Inflammatory macrophage treated with lipopolysaccharide for 1 hour (primary cell): ENCODE measurements around the gene TLL1.

ENCODE experiments used
- DNase-seq, 2 donors: peaks; one replicate each; pipeline ENCODE4 v3.0.0-alpha.2; 2020 to 2022

TLL1 gene

DNA sequence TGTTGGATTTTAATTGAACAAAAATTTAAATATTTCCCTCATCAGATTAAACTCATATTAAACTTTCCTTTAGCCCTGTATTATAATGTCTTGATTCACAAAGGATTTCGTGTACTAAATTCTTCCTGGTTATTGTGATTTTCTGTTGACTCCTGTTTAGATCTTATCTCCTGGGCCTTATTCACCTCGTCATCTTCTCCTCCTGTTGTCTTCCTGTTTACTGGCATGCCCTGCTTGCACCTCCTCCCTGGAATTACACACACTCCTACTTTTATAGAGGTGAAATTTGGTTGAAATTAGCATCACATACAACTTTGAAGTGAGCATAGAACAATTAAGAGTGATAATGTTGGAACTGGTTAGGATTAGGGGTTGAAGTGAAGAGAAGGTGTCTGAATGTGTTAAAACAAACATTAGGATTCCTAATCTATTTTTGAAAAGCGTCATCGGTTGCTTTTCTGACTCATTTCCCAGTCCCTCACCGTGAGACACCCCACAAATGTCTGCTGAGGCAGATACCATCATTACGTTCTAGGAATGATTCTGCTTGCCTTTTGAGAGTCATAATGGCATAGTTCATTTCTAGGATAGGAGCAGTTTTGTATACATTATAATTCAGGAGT, 32.5 kb downstream of the TLL1 start:
- no peak for DNase-seq

DNA sequence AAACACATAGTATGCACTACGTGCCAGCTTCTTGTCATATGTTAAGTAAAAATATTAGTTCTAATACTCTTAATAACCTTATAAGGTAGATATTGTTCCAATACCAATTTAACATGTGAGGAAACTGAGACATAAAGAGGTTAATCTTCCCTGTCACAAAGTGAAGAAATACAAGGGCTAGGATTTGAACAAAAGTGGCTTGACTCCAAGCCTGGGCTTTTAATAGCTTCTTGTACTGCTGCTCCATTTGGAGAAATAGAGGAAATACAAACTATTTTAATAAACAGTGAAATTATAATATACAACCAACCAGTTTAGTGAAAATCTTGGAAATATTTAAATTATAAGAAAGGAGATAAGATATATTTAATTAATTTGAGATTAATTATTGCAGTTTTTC, 33.2 kb downstream of the TLL1 start:
- no peak for DNase-seq

DNA sequence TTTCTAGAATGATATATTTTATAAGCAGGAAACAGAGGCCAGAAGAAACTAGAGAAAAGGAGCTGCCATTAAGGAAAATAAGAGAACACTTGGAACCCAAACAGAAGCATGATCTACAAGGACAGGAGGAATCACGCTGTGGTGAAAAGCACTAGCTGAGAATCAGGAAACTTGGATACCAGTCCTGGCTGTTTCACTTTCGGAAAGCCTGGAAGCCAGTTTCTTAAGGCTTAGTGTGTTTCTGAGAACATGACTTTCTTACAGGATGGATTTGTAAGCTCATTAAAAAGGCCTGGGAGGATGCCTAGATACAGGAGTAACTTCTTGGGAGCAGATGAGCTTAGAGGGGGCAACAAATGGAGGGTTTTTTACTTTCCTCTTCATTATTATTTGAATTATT, 36.9 kb downstream of the TLL1 start:
- DNase-seq = no peak

DNA sequence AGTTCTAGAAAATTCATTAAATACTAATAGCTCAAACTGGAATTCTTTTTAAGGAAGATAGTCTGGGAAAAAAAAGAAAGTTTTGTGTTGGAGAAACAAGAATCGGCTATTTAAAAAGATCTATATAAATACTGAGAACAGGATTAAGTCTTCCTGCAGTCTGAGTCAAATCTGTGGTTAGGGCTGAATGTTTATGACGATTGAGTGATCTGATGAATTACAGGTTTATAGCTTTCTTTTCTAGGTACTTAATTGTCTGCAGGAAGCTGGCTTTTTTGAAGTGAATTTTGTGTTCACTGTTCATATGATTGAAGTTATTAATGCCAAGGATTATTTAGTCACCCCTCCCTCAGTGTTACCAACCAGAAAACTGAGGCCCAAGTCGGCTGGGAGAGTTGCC, 42.2 kb downstream of the TLL1 start:
- DNase-seq = no peak

DNA sequence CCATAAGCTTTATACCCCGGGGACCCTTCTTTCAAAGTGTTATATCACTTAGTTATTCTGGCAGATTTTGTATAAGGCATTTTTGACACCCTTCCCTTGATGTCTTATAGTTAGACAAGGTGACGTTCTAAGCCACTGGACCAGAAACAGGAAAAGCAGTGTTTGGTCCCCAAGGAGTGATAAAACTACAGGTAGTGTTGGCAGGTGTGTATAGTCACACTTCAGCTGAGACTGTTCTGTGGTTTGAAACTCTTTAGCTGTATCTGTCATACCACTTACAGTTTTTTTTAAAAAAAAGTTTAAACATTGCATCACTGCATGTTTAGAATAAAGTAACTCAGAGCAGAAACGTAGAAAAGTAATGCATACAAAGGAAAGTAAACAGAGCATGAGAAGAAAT, 48.5 kb downstream of the TLL1 start:
- DNase-seq = no peak

DNA sequence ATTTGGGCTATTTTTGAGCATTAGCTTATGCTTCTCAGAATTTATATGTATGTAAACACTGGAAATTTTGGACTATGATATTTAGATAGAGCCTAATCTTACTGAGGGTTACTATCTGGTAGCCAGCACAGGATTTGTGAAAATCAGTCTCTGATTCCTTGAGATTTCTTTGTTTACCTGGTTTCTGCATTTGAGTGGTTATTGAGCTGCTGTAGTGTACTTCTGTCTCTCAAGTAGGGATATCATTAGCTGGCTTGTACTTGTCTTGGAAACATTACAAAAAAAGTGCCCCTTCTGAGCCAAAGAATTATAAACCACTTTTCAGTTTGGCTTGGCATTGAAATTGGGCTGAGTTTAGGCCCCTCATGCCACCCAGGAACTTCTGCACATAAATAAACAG, 49.7 kb downstream of the TLL1 start:
- DNase-seq = no peak

DNA sequence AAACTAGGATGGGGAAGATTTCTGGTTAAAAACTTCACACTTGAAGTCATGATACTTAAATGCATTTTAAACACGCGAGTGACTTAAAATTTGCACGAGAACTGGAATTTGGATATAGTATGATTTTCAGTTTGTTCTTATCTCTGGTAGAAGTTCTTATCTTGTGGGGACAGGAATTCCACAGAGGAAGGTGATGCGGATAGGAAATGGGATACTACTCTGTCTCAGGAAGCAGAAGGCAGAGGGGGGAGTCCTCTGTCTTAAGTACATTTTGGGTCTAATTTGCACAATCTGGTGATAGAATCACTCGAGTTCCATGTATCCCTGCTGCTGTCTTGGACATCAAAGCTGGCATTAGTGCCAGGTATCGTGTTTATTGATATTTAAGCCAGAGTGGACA, 53.3 kb downstream of the TLL1 start:
- no peak for DNase-seq

DNA sequence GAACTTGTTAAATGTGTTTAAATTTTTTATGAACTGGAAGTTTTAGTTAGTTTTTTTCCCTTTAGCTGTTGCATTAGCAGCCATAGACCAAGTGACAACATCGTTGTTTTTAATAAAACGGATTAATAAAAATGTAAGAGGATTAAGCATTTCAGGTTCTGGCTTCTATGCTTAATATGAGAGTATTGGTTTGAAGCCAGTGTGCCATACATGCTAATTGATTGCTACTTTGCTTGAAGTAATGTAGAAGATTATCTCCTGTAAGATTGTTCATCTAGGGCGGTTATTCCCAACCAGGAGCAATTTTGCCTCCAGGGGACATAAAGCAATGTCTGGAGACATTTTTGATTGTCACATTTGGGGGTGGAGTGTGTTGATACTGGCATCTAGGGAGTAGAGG, 54.3 kb downstream of the TLL1 start:
- DNase-seq = no peak

DNA sequence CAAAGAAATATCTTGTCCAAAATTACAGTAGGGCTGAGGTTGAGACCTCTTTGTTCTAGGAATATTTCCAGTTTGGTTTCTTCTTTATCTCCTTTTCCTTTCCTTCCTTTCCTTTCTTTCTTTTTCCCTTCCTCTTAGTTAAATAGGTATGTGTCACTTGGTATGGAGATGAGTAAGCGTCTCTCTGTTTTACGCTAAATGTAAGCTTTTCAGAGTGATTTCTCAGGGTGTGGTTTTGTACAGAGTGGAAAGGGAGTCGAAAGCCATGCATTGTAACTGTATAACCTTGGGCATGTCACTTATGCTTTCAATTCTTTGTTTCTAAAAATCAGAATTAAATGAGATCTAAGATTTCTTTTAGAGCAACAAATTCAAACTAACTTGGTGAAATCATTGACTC, 54.8 kb downstream of the TLL1 start:
- no peak for DNase-seq

DNA sequence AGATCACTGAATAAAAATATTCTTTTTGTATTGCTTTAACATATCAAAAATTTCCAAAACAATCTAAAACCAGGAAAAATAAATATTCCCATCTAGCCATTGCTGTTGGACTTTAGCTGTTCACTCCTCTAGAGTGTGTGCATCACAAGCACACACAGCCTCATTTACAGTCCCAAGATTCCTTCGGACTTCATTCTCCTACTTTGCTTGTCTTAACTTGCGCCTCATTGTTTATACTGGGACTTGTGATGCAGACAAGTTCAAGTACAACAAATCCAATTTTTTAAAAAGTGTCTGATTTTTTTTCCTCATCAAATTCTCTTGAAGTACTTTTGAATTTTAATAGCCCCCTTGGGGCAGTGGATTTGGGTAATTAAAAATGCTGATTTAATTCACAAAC, 55.6 kb downstream of the TLL1 start:
- DNase-seq = no peak

DNA sequence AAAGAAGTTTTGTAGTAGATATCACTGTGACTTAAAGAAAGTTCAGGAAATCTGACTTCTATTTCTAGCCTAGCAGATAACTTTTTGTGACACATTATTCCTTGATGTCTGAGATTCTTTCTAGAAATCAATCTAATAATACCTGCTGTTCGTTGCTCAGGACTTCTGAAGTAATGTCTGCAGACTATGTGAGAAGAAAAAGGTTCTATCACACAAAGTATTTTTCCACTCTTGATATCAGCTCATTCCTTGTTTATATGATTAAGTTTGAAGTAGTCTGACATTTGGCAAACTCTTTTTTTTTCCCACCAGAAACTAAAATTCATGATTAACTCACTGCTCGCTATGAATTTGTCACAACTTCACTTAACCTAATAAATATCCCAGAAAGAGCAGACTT, 56.6 kb downstream of the TLL1 start:
- DNase-seq = no peak

DNA sequence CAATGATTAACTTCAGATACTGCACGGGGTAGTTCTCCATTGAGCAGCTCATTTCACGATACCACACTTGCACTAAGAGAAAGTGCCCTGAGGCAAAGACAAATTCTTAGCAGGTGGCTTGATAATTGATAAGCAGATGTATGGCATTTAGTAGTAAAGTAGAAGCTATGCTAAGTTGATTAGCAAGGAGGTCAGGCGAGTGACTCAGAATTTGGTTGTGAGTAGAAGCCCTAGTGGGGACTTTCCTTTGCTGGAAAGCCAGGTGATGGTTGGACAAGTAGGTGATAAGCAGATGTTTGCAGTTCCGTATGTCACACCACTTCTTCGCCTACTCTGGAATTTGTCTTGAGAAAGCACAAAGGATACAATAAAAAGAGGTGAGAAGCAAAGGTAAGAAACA, 58.7 kb downstream of the TLL1 start:
- DNase-seq = no peak

DNA sequence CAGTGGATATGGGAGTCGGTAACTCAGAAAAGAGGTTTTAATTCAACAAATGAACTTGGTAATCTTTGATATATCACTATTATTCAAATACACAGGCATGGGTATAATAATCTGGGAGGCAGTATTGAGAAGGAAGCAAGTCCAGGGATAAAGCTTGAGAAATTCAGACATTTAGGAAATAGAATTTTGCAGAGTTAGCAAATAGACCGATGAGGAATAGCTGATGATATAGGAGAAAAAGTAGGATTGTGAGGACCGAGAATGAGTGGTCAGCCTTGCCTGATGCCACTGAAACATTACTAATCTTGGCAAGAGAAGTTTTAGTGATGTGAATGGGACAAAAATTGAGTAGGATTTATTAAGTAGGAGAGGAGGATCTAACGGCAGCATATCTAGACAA, 71.9 kb downstream of the TLL1 start:
- DNase-seq = no peak

DNA sequence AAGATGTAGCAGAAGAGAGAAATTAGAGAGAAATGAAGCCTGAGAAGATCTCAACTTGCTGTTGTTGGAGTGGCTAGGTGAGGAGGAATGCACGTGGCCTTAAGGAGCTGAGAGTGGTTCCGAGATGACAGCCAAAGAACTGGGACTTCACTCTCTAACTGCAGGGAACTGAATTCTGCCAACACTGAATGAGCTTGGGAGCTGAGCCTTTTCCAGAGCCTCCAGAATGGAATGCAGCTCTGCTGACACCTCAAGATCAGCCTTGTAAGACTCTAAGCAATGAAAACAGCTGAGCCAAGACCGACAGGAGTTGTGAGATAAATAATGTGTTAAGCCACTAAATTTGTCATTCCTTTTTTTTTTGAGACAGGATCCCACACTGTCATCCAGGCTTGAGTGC, 73.0 kb downstream of the TLL1 start:
- no peak for DNase-seq

DNA sequence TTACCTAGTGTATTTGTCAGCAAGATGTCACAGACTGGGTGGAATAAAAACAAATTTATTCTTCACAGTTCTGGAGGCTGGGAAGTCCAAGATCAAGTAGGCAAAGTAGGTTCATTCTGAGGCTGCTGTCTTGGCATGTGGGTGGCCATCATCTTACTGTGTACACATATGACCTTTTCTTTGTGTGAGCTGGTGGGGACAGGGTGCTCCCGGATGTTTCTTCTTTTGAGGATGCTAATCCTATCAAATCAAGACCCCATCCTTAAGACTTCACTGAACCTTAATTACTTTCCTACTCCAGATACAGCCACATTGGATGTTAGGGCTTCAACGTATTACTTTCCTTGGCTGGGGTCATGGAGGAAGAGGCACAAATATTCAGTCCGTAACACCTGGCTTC, 74.0 kb downstream of the TLL1 start:
- DNase-seq = no peak

DNA sequence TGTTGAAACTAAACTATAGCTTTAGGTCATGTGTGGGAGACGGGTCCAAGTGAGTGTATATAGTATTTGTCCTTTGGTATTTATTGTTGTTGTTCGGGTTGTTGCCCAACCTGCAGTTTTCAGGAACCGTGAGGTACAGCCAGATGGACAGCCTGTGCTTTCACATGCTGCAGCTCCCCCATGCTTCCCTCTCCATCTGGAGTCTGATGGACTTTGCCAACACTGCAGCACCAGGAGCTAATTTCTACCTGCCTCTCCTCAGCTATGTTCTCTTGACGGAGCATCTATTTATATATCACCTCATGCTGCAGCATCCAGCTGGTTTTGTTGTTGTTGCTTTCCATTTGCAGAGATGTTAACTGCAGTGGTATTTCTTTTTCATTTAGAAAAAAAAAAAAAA, 80.1 kb downstream of the TLL1 start:
- no peak for DNase-seq

DNA sequence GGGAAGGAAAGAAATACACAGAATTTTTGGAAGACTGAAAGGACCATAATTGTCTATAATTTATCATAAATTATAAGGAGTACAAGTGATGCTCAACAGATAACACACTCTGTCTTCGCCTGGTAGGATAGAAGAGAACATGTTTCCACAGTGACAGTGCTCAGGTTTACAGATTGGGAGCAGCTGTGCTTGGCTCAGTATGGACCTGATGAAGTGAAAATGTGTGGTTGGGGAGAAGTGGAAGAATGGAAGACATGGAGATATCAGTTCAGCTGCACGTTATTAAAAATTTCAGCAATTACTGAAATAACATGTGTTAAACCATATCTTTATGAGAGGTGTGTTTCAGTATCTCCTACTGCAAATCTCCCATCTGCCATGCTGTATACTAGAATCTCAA, 90.6 kb downstream of the TLL1 start:
- DNase-seq = no peak

DNA sequence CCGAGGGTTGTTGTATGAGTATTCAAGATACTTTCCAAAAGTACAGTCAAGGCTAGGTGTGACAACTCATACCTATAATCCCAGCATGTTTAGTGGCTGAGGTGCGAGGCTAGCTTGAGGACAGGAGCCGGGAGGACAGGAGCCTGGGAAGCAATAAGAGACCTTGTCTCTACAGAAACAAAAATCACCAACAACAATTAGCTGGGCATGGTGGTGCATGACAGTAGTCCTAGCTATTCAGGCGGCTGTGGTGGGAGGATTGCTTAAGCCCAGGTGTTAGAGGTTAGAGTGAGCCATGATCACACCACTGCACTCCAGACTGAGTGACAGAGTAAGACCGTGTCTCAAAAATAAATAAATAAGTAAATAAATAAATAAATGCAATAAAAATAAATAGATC, 91.6 kb downstream of the TLL1 start:
- DNase-seq = no peak

DNA sequence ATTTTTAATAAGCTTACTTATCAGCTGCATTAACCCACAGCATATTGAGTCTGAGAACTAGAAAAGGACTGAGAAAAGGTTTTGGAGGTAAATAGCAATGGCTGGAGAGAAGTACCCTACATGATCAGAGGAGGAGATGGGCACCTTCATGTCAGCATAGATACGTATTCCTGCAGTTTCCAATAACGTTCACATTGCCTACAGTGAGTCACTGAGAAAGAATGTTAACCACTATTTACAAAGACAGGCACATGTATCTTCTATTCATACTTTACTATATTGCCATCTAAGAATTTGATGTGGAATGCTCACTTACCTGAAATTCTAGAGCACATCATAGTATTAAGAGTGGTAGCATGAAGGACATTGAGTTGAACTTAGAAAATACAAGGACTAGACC, 92.5 kb downstream of the TLL1 start:
- DNase-seq = no peak

DNA sequence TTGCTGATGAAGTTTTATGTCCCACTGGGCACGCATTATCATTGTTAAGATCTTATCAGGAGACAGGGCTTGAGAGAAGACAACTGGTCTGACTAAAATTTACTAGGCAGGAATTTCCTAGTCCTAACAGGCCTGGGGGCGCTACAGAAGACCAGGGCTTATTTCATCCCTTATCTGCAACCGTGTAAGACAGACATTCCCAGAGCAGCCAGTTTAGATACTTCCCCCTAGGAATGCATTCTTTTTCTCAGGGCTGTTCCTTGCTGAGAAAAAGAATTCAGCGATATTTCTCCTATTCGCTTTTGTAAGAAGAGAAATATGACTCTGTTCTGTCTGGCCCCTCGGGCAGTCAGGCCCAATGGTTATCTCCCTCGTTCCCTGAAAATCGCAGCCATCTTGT, 93.8 kb downstream of the TLL1 start:
- DNase-seq = no peak

DNA sequence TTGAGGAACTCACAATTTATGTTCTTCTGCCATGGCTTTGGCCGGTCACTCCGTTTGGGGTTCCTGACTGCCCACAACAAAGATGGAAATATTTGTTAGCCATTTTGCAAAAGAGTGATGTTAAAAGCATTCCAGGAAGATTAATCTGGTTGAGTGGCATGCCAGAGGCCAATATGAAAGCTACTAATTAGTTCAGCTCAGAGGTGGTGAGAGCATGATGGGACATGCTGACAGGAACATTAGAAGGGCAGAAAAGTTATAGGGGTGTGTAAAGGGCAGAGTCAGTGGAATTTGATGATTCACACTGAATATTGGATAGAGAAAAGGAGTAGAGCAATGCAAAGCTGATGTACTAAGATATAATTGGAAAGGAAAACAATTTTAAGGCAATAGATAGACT, 94.4 kb downstream of the TLL1 start:
- no peak for DNase-seq

DNA sequence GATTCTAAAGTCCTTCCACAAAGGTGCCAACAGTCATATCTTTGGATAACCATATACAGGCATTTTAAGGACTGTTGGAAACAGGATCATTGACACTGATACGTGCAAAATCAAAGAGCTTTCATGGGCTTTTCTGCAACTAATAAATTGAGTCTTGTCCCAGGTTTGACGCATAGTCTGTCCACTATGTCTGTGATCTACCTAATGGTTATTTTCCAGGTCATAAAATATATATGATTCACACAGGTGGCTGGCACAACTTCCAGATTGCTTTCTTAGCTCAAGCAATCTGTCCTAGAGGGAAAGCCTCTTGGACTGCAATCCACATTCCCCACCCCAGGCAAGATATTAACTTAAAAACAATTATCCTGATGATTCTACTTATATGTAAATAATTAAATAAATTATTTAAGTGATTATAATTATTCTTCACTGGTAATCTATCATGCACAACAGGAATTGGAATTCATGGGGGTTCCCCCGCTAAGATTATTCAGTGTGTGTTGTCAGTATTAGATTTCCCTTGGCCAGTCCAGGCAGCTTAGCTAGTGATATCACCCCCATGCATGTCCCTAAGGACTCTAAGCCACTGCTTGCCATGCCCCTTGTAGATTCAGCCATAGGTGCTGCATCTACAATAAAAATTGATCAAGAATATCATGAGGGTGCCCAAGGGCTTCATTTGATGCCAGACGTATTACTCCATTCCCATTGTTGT, 97.8 kb downstream of the TLL1 start:
- DNase-seq = no peak

DNA sequence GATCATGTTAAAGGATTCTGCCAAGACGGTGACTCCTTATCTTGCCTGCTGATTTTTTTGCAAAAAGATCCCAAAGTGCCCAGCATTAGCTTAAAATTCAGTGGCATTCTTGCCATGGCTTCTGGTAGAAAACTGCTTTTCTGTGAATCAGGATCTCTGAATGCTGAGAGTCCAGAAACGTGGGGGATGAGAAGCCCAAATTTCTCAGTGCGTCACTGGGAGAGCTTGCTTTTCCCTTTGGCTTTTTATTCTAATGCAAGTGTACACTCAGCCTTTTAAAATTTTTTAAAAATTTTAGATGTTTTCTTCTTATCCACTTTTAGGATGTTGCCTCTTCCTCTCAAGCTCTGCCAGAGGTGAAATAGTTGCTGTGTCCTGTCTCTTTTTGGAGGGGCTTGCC, 98.4 kb downstream of the TLL1 start:
- DNase-seq = no peak

DNA sequence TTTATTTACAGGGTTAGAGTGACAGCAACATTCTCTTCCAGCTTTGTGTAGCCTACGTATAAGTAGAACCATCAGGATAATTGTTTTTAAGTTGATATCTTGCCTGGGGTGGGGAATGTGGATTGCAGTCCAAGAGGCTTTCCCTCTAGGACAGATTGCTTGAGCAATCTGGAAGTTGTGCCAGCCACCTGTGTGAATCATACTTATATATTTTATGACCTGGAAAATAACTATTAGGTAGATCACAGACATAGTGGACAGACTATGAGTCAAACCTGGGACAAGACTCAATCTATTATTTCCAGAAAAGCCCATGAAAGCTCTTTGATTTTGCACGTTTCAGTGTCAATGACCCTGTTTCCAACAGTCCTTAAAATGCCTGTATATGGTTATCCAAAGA, 98.9 kb downstream of the TLL1 start:
- no peak for DNase-seq

DNA sequence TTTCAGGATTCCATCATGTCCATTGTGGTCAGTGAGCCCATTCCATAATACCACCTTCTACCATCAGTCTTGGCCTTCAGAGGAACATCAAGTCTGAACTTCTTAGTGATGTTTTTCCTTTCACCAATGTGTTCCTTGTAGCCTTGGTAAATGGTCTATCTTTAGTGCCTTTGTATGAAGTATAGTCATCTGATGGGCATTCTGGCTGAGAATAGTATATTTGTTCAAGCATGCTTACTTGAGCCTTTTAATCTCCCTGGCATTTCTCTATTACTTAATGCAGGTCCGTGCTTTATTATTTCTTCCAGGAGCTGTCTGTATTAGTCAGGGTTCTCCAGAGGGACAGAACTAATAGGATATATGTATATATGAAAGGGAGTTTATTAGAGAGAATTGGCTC, 99.7 kb downstream of the TLL1 start:
- DNase-seq = no peak
